Measurements from ENCODE around the gene ZFHX3.
A peak's percentile ranks its signal among the peaks of the same experiment; 100 is the strongest.

ZFHX3 gene

DNA sequence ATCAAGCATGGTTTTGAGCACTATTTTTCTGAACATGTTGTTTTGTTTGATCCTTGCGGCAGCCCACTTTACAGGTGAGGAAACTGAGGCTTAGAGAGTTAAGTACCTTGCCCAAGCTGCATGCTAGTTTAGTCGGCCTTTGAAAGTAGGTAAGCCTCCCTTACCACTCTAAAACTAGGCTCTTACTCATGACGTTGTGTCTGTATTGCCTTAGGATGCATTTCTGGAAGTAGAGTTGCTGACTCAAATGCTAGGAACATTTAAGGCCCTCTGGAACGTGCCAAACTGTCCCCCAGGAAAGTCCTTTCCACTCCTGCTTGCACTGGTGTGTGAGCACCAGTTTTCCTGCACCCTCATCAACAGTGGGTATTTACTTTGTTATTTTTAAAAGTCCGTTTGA lies 76.6 kb downstream of the ZFHX3 start:
- no peak for DNase-seq (ENCODE audit: low read depth)

GRCh38 chr16:72970656-72971055 lies 77.3 kb downstream of the ZFHX3 start:
- DNase-seq (ENCODE audit: low read depth): no peak

GRCh38 chr16:72969812-72970211 lies 78.1 kb downstream of the ZFHX3 start:
- no peak for DNase-seq (ENCODE audit: low read depth)

DNA sequence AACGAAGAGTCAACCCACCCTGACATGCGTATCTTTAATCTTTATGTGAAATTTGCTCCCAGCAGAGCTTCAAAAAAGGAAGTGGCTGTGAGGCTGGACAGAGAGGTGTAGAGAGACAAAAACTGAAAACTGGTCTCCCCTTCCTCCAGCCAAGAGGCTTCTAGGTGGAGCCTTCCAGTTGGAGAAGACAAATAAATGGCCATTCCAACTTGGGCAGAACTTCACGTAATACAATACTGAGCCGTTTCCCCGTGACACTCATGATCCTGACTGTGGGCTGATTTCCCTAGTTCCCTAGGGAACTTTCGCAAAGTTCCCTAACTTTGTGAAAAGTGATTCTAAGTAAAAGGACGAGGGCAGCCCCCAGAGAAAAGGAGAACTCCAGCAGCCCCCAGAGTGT lies 78.8 kb downstream of the ZFHX3 start:
- no peak for DNase-seq (ENCODE audit: low read depth)

GRCh38 chr16:72967941-72968340 lies 80.0 kb downstream of the ZFHX3 start:
- no peak for DNase-seq (ENCODE audit: low read depth)

GRCh38 chr16:72963533-72964315 lies 84.2 kb downstream of the ZFHX3 start:
- no peak for DNase-seq (ENCODE audit: low read depth)

- DNase-seq (ENCODE audit: low read depth): no peak
These were observed 85.6 kb downstream of the ZFHX3 start for GRCh38 chr16:72962347-72962746.

DNA sequence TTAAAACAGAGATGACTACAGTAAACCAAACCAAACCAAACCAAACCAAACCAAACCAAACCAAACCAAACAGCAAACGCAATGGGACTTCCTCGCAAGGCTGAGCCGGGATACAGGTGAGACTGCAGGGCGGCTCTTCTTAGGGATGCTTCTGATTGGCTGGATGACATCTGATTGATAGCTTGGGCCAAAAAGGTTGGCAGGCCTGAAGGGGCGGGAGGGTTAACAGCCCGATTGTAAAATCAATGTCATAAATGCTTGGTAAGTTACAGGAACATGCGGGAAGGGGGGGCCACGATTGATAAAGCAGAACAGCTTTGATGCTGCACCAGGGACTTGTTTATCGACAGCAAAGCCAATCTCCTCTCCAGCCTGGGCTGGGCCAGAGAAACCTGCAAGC lies 86.1 kb downstream of the ZFHX3 start:
- no peak for DNase-seq (ENCODE audit: low read depth)

DNA sequence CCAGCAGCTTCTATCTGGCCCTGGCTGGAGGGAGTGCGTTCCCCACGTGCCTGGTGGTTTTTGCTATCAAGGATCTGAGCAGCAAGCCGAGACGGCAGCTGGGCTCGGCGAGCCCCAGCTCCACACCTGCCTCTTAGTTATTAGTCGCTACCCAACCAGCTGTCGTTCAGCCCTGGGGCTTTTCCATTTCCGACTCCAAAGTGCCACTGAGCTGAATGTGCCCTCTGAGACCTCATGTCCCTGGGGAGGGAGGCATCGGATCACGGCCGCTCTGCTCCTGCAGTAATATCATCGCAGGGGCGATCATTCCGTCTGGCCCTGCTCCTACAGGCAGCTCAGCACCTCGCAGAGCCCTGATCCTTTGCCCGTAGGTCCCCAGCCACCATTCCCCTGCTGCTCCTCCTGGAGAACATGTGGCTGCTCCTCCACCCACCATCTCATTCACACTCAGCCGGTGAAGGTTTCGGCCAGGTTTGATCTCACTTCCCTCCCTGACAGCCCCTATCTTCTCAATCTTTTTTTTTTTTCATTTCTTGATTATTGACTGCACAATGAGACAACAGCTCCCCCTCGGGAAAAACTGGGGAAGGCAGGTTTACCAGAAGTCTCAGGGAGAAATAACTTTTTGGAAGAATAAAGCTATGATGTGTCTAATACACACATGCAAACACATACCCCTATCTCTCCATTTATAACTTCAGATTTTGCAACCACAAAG lies 86.7 kb downstream of the ZFHX3 start:
- DNase-seq (ENCODE audit: low read depth): no peak

- DNase-seq (ENCODE audit: low read depth): no peak
These were observed 87.8 kb downstream of the ZFHX3 start for GRCh38 chr16:72960101-72960500.

DNA sequence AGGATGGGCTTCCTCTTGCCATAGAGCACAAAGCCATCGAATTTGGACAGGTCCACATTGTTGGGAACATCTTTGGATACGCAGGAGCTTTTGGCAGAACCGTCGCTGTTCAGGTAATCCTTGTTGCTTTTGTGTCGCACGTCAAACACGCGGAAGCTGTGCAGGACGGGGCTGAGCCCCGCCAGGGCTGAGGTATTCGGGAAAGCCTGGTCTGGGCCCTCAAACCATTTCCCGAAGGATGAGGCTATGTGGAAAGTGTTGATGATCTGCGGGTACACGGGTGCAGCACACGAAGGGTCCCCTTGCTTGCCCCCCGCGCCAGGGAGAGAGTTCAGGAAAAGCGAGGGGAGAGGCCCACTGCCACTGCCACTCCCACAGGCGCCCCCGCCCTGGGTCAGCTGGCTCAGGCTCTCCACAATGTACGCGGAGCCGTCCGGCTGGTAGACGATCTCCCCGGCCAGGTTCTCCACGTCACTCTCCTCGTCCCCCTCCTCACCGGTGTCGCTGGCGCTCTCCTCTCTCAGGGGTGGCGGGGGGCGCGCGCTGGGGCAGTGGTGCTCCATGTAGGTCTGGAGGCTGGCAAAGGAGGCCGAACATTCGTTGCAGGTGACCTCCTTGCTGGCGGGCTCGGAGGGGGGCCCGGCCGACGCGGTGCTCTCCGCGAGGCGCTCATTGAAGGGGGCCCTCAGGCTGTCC lies 88.5 kb downstream of the ZFHX3 start:
- DNase-seq (ENCODE audit: low read depth): no peak

DNA sequence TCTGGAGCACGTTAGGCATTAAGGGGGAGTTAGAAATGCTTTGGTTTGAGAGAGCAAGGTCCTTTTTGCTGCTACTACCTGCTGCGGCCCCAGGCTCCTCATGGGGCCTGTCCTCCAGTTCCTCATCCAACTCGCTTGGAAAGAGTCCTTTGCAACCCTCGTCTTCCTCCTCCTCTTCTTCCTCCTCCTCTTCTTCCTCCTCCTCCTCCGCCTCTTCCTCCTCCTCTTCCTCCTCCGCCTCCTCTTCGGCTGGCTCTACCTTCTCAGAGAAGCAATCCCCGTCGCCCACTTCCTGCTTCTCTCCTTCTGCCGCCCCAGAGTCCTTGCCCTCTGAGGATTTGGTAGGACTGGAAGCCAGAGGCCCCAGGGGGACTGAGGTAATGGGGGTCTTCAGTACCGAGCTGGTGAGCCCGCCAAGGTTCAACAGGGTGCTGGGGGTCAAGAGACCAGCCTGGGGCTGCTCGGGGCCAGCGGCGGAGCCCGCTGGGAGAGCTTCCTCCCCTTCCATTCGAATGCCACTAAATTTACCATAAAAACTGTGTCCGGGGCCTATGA lies 89.3 kb downstream of the ZFHX3 start:
- no peak for DNase-seq (ENCODE audit: low read depth)

DNA sequence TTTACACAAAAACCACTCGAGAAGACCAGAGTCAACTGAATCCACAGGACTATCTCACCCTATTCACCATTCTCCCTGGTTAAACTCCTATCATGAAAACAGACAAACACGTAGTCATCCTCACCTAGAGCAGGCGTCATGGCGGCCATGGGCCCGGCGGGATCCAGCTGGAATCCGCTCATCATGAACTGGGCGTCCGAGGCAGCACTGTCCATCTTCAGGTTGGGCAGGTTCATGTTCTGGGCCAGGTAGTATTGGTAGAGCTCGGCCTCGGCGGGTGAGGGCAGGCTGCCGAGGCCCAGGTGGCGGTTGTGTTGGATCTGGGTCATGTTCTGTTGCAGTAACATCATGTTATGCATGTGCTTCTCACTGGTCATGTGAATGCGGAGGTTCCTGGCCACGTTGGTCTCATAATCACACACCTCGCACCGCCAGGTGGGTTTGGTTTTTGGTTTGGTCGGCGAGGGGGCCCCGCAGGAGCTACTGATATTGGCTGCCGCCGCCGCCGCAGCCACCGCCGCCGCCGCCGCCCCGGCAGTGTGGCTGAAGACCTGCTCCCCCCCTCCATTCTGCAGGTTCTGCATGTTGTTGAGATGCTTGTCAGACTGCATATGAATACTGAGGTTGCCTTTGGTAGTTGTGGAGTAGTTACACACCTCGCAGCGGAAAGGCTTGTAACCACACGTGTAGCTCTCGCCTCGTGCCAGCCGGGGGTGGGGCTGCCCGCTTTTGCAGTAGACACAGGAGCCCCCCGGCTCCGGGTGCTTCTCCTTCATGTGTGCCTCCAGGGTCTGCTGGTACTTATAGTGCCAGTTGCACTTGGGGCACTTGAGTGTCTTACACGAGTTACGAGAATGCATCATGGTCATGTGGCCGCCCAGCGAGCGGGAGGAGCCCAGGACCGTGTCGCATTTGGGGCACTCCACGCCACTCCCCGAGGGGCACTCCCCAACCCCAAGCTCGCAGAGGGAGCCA lies 90.3 kb downstream of the ZFHX3 start:
- DNase-seq (ENCODE audit: low read depth): no peak

DNA sequence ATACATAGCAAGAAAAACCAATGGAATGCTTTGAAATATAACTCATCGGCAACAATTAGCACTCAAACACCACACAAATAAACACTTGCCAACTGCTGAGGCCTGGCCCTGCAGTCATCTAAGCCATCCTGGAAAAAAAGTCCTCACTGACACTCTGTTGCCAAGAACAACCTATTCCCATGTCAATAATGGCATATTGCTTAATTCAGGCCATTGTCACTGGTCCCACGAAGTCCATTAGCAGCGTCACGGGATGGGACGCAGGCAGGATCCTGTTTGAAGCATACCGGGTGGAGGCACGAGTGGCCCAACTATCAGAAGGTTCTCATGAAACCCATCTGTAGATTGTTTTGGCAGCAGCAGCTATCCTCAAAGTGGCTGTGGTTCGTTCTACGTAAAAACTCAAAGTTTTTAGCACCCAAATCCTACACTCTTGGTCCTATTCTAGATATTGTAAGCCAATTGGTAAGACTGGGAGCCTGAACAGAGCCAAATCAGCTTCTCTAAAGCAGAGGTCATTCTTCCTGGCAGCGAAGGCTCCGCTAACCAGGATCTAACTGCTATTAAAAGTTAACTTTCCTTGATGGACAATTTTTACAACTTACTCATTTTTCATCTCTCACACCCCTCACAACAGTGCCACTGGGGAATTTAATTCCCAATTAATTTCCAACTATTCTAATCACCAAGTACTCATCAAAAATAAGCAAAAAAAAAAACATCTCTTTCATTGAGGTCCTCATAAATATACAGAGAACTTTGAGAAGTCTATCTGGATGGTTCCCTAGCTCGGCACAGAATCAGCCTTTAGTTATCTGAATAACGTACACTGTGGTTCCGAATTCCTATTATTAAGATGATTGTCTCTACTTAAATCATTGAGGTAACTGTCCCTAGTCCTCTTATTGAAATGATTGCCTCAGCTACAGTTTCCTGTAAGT lies 91.5 kb downstream of the ZFHX3 start:
- no peak for DNase-seq (ENCODE audit: low read depth)

DNA sequence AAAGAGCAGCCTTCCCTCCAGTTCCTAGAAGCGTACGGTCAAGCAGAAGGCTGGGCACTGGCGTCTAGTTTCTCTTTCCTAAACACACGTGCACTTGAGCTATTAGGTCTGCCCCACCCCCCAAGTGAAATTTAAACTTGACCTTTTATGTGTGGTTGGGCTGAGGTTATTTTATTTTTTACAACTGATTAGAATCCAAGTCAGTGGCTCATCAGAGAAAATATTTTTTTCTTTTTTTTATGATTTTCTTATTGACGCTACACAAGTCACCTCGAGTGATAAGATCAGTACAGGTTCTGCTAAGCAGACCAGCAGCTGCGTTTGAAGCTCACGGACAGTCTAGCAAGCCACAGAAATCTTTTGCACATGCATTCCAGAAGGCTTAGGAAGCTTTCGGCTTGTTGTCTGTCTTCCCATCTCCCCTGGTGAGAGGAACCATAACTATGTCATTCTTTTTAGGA lies 95.1 kb downstream of the ZFHX3 start:
- DNase-seq (ENCODE audit: low read depth): peak; percentile 81

DNA sequence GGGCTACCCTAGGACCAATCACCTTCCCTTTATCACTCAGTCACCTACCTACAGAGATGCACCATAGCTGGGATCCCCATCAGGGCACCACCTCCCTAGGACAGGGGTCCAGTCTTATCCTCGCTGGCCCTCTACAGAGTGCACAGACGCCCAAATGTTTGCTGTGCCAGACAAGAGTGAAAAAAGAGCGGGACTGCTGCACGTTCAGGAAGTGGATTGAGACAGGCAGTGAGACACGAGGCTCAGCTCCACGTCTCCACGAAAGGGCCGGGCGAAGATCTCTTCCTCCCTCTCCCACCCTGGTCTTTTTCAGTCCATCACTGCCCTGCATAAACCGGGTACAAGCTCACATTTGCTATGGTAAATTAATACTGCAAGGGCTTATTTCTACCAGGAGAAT lies 95.5 kb downstream of the ZFHX3 start:
- no peak for DNase-seq (ENCODE audit: low read depth)

DNA sequence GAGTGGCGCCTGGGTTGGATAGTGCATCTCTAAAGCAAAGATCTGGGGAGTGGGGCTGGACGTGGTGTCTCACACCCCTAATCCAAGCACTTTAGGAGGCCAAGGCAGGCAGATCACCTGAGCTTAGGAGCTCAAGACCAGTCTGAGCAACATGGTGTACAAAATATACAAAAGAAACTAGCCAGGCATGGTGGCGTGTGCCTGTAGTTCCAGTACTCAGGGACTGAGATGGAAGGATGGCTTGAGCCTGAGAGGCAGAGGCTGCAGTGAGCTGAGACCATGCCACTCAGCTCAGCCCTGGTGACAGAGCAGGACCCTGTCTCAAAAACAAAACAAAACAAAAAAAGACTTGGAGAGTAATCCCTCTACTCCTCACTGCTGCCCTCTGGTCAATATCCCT lies 96.0 kb downstream of the ZFHX3 start:
- no peak for DNase-seq (ENCODE audit: low read depth)

- no peak for DNase-seq (ENCODE audit: low read depth)
These were observed 97.3 kb downstream of the ZFHX3 start for GRCh38 chr16:72950669-72951068.

- DNase-seq (ENCODE audit: low read depth): no peak
These were observed 99.6 kb downstream of the ZFHX3 start for GRCh38 chr16:72948238-72948829.

Measured in non-pigmented ciliary epithelial cell (primary cell).